ENCODE measurements around the gene HYPK.

- TF ChIP-seq CTCF (IDR thresholded peaks at IDR 0.05) (no peak), POLR2A (IDR thresholded peaks at IDR 0.05) (no peak)
Measured at GRCh38 chr15:43826508-43827341, 26.3 kb downstream of the HYPK start, which contains the start of gene WDR76.

Data from adrenal gland (tissue), 5 donors.